ENCODE measurements around the gene SAMD4A. TPM values are rescaled to one million over a fixed set of nuclear protein-coding genes. Genes with fewer than 3 reads are reported as not detected.

The SAMD4A gene
- total RNA-seq, 1 donor from 2014 or later, result 57.0 TPM

DNA sequence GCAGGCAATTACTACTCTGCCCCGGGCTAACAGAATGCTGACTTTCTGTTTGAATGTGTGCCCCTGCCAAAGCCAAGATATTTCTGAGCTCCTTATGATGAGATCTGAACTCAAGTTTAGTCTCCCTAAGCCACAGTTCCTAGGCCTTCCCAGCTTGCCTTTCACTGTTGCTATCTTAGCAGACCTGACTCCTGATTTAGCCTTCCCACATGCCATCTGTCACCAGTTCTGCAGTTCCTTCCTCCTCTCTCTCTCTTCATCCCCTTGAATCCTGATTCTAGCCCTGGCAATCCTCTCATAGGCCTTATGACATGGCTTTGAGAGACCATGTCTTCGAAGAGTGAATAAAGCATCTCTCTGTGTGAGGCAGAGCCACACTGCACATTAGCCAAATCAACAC lies 12.5 kb upstream of the SAMD4A start:
- Mint-ChIP-seq H3K36me3 (ENCODE audit: low read depth) (no peaks in the 10 kb centered on the region), H3K4me1 (ENCODE audit: low read depth) (peaks cover 5% of the 10 kb centered on the region), H3K4me3 (ENCODE audit: unreplicated experiment) (no peak overlapping the region), H3K27me3 (ENCODE audit: low read depth) (no peaks in the 10 kb centered on the region), H3K9me3 (ENCODE audit: low read depth) (no peaks in the 10 kb centered on the region), H3K27ac (ENCODE audit: unreplicated experiment) (no peak overlapping the region)
- TF ChIP-seq, protein P1, sequence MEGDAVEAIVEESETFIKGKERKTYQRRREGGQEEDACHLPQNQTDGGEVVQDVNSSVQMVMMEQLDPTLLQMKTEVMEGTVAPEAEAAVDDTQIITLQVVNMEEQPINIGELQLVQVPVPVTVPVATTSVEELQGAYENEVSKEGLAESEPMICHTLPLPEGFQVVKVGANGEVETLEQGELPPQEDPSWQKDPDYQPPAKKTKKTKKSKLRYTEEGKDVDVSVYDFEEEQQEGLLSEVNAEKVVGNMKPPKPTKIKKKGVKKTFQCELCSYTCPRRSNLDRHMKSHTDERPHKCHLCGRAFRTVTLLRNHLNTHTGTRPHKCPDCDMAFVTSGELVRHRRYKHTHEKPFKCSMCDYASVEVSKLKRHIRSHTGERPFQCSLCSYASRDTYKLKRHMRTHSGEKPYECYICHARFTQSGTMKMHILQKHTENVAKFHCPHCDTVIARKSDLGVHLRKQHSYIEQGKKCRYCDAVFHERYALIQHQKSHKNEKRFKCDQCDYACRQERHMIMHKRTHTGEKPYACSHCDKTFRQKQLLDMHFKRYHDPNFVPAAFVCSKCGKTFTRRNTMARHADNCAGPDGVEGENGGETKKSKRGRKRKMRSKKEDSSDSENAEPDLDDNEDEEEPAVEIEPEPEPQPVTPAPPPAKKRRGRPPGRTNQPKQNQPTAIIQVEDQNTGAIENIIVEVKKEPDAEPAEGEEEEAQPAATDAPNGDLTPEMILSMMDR (IDR thresholded peaks at IDR 0.05), result no peak
- DNase-seq (ENCODE audit: low spot score), result no peak

DNA sequence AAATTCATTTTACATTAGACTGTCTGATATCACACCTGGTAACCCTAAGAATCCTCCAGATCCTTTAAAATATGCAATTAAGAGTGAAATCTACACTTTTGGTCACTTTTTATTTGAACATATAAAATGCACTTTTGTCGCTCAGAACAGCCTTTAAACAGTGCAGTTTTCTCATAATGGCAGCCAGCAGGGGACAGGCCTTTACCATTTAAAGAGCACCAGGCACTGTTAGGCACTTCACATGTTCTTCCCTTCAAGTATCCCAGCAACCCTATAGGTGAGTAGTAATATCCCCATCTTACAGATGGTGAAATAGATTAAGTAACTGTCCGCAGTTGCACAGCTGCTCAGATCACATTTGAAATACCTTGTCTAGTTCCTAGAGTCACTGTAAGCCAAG lies 11.3 kb upstream of the SAMD4A start:
- Mint-ChIP-seq H3K4me1 (ENCODE audit: low read depth) (no peaks in the 10 kb centered on the region), H3K27ac (ENCODE audit: unreplicated experiment) (no peak overlapping the region), H3K27me3 (ENCODE audit: low read depth) (no peaks in the 10 kb centered on the region), H3K9me3 (ENCODE audit: low read depth) (no peaks in the 10 kb centered on the region), H3K4me3 (ENCODE audit: unreplicated experiment) (no peak overlapping the region), H3K36me3 (ENCODE audit: low read depth) (no peaks in the 10 kb centered on the region)
- no peak for DNase-seq (ENCODE audit: low spot score)
- TF ChIP-seq, protein P1 (IDR thresholded peaks at IDR 0.05), result peak; percentile 63

DNA sequence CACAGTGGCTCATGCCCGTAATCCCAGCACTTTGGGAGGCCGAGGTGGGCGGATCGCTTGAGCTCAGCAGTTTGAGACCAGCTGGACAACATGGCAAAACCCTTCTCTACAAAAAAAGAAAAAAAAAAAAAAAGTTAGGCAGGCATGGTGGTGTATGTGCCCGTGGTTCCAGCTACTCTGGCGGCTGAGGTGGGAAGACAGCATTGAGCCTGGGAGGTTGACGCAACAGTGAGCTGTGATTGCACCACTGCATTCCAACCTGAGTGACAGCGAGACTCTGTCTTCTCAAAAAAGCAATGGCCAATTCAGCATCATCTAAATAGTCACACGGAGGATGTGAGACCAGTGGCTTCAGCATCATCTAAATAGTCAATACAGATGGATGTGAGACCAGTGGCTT lies 10.4 kb upstream of the SAMD4A start:
- no peaks in the 10 kb centered on the region for H3K36me3 Mint-ChIP-seq (ENCODE audit: low read depth)
- H3K27me3 Mint-ChIP-seq (ENCODE audit: low read depth), result no peaks in the 10 kb centered on the region
- H3K4me1 Mint-ChIP-seq (ENCODE audit: low read depth), result no peaks in the 10 kb centered on the region
- H3K4me3 Mint-ChIP-seq (ENCODE audit: unreplicated experiment), result no peak overlapping the region
- no peak overlapping the region for H3K27ac Mint-ChIP-seq (ENCODE audit: unreplicated experiment)
- TF ChIP-seq, protein P1 (IDR thresholded peaks at IDR 0.05), result no peak
- H3K9me3 Mint-ChIP-seq (ENCODE audit: low read depth), result no peaks in the 10 kb centered on the region
- no peak for DNase-seq (ENCODE audit: low spot score)

DNA sequence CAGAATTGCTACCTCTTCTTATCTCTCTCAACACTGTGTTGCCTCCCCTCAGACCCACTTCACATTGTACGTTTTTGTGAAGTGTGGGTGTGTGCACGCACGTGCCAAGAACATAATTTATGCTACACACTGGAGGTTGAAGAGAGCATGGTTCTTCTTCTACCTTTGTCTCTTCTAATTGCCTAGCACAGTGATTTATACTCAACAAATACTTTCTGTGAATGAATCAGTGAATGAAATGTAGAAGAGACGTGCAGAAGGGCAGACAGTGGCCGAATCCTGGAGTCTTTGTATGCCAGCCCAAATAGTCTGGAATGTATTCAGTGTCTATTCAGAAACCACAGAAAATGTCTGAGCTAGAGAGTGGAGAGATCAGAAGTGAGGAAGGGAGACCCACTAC lies 4.6 kb upstream of the SAMD4A start:
- DNase-seq (ENCODE audit: low spot score), result no peak
- peaks cover under 1% of the 10 kb centered on the region for H3K36me3 Mint-ChIP-seq (ENCODE audit: low read depth)
- TF ChIP-seq, protein P1 (IDR thresholded peaks at IDR 0.05), result no peak
- peak overlapping the region; percentile 84 for H3K27ac Mint-ChIP-seq (ENCODE audit: unreplicated experiment)
- H3K4me1 Mint-ChIP-seq (ENCODE audit: low read depth), result peaks cover 23% of the 10 kb centered on the region
- no peak overlapping the region for H3K4me3 Mint-ChIP-seq (ENCODE audit: unreplicated experiment)
- H3K27me3 Mint-ChIP-seq (ENCODE audit: low read depth), result no peaks in the 10 kb centered on the region
- H3K9me3 Mint-ChIP-seq (ENCODE audit: low read depth), result no peaks in the 10 kb centered on the region

DNA sequence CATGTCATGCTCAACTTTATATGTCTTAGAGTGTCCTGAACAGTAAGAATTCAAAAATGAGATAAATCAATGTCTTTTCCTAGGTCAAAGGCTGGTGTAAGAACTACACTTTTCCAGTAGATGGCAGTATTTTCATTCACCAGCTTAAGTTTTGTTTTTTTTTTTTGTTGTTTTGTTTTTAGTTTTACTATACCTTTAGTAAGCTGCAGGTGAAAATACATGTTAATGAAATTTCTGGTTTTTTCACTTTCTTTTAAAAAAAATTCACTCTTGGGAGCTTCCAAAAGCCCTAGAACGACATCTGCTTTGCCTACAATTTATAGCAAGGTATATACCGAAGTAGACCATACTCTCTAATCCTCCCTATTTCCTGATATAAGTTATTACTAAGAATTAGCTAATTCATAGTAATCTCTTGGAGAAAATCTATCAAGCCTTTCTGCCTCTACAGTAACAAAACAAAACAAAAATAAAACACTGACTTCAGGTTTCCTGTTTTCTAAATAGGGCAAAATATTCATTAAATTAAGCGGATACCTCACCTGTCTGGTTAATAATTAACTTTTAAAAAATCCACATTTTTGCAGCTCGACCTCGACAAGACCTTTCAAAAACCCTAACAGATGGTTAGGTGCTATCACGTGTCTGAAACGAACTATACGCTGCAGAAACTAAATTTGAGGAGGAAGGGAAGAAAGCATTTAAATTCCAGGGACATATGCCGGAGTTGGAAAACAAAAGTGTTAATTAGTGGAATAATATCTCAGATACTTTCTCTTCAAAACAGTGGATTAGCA lies 2.7 kb upstream of the SAMD4A start:
- H3K4me1 Mint-ChIP-seq (ENCODE audit: low read depth), result peaks cover 34% of the 10 kb centered on the region
- peaks cover 3% of the 10 kb centered on the region for H3K36me3 Mint-ChIP-seq (ENCODE audit: low read depth)
- peak overlapping the region; percentile 84 for H3K4me3 Mint-ChIP-seq (ENCODE audit: unreplicated experiment)
- DNase-seq (ENCODE audit: low spot score), result no peak
- TF ChIP-seq, protein P1 (IDR thresholded peaks at IDR 0.05), result peak; percentile 99
- peak overlapping the region; percentile 95 for H3K27ac Mint-ChIP-seq (ENCODE audit: unreplicated experiment)
- H3K27me3 Mint-ChIP-seq (ENCODE audit: low read depth), result no peaks in the 10 kb centered on the region
- no peaks in the 10 kb centered on the region for H3K9me3 Mint-ChIP-seq (ENCODE audit: low read depth)

Measured in chondrocyte (in vitro differentiated cells).